Measurements from ENCODE around the gene EFCAB7.

The EFCAB7 gene

DNA sequence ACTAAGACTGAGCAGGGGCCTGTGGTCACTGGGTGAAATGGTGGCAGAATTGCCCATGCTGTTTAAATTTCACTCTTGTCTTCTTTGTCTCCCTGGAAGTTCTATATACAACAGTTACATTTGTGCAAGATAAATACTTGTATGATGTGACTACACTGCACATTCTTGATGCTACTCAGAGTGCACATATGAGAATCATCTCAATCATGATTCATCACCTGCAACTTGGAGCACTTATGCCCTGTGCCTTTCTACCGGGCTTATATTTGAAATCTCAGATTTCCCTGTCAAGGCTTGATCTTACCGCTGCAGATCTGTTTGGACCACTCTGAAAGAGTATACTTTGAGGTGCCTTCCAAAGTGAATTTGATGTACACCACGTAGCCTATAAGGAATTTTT lies 80.5 kb downstream of the EFCAB7 start:
- DNase-seq, result no peak

DNA sequence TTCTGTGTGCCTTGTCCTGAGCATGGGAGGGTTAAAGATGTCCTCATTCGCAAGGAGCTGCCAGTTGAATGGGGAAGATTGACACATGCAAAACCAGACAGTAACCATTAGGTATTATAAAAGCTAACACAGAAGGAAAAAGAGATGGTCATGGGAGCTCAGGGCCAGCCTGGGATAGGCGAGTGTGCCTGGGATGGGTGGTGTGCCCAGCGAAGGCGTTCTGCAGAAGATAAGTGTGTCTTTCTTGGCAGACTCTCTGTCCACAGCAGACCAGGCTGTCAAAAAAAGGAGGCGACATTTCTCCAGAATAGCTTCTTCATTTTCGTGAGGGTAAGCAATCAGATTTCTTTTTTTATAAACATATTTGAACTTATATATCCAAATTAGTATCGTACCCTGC lies 84.0 kb downstream of the EFCAB7 start:
- DNase-seq, result no peak

GRCh38 chr1:63611231-63611630 lies 87.9 kb downstream of the EFCAB7 start:
- DNase-seq, result no peak

- no peak for DNase-seq
Measured at GRCh38 chr1:63612564-63612963, 89.2 kb downstream of the EFCAB7 start.

GRCh38 chr1:63612971-63613370 lies 89.6 kb downstream of the EFCAB7 start:
- DNase-seq, result no peak

DNA sequence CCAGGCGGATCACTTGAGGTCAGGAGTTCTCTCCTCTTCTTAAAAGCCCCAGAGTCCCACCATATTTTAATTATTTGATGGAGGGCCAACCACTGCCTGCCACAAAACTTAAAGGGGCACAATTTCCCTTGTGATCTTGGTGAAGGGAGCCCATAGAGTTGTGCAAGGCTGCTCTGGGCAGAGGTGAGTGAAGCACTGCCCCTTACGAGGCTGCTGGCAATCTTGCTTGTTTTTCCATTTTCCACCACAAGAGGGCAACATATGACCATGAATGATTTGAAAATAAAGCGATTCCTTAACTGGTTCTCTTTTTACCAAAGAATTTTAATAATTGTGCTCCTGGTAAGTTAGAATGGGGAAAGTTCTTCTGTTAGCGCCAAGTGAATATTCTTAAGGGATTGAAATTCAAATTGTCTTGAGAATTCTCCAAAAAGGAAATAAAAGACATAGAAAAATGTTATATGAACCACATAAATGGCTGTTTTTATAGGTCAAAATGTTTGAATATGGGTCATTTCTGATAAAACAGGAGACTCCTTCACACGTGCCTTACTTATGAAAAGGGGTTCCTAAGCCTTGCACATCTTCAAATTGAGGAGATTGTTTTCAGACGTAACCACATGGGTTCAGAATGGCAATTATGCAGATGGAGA lies 92.6 kb downstream of the EFCAB7 start:
- DNase-seq, result peak; percentile 2

DNA sequence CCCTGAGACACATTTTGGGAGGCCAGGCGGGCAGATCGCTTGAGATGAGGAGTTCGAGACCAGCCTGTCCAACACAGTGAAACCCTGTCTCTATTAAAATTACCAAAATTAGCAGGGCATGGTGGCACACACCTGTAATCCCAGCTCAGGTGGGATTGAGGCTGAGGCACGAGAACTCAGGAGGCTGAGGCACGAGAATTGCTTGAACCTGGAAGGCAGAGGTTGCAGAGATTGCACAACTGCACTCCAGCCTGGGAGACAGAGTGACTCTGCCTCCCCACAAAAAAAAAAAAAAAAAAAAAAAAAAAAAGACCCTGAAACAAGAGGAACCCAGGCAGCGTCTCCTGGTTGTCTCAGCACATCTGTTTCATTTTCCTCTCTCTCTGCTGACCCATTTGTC lies 94.1 kb downstream of the EFCAB7 start:
- no peak for DNase-seq

DNA sequence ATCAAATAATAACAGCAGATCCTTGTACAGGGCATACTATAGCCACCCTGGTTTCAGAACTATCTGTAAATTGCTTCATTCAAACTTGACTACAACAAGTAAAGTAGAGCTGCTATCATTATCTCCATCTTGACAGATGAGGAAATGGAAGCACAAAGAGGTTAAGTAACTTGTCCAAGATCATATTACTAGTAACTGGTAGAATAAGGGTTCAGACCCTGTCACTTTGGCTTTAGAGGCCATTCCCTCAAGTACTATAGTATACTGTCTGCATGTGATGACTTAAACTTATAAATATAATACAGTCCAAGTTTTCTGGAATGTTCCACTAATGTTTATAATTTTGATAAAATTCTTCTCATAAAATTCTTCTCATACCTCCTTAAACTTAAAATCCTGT lies 94.7 kb downstream of the EFCAB7 start:
- no peak for DNase-seq

- DNase-seq, result no peak
Measured at GRCh38 chr1:63619558-63619957, 96.2 kb downstream of the EFCAB7 start.

- DNase-seq, result no peak
Measured at GRCh38 chr1:63620671-63621070, 97.3 kb downstream of the EFCAB7 start.

GRCh38 chr1:63621075-63621474 lies 97.8 kb downstream of the EFCAB7 start:
- no peak for DNase-seq

GRCh38 chr1:63621698-63622097 lies 98.4 kb downstream of the EFCAB7 start:
- DNase-seq, result no peak

All from NCI-H1092 (cell line).